ENCODE results near the gene CCDC47. TPM values are rescaled to one million over a fixed set of nuclear protein-coding genes. Genes with fewer than 3 reads are reported as not detected.

The CCDC47 gene
- total RNA-seq, 1 donor from 2014 or later = 90.1 TPM

DNA sequence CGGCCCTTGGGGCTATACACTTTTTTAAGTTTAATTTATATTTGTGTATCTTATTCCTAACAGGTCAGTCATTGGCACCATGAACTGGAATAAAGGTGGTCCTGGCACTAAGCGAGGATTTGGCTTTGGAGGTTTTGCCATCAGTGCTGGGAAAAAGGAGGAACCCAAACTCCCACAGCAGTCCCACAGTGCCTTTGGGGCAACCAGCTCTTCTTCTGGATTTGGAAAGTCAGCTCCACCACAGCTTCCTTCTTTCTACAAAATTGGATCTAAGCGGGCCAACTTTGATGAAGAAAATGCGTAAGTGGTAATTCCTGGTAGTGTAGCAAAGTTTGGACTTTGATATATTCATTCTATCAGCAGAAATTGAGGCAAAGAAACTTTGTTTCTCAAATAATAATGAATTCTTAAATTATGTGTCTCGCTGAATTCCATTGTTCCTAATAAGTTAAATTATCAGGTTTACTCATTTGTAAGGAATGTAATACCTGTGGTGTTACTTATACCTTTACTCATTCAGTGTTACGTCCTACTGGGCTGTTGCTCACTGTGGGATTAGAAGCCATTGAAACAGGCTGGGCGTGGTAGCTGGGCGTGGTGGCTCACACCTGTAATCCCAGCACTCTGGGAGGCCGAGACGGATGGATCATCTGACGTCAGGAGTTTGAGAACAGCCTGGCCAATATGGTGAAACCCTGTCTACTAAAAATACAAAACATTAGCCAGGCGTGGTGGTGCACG, 13.7 kb upstream of the CCDC47 start:
- no peak for DNase-seq
- intact Hi-C loops (cut with micrococcal nuclease) = no loop called here
- no peak for ATAC-seq

GRCh38 chr17:63786117-63786516, 12.7 kb upstream of the CCDC47 start:
- ATAC-seq (no peak), DNase-seq (no peak)
- intact Hi-C loops (cut with micrococcal nuclease) = no loop called here

GRCh38 chr17:63785556-63785955, 12.2 kb upstream of the CCDC47 start:
- intact Hi-C loops (cut with micrococcal nuclease) = no loop called here
- ATAC-seq = no peak
- no peak for DNase-seq

DNA sequence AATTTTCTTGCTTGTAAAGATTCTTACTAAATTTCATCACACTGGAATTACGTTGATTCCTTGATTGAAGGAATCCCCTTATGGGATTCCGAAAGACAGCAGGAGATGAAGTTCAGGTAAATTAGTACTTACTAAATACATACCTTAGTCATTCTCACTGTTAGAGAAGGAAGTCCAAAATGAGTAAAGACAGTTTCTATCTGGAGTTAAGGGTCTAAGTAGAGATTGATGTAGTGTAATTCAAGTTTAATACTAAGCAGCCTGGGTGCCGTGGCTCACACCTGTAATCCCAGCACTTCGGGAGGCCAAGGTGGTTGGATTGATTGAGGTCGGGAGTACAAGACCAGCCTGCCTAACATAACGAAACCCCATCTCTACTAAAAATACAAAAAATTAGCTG, 10.1 kb upstream of the CCDC47 start:
- ATAC-seq (no peak), DNase-seq (no peak)
- intact Hi-C loops (cut with micrococcal nuclease) = no loop called here

DNA sequence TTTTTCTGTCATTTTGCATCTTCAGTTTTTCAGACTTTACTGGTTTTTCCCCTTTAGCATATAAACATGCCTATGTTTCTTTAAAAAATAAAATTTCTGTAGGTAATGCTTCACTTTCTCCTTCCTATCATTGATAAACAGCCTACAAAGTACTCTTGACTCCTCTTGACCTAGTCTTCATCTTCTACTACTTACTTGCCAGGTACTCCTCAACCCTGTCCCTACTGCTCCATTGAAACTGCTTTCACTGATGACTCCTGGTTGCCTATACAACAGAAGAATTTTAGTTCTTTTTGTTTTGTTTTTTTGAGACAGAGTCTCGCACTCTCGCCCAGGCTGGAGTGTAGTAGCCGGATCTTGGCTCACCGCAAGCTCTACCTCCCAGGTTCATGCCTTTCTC, 7.5 kb upstream of the CCDC47 start:
- no peak for DNase-seq
- no peak for ATAC-seq
- intact Hi-C loops (cut with micrococcal nuclease) = no loop called here

DNA sequence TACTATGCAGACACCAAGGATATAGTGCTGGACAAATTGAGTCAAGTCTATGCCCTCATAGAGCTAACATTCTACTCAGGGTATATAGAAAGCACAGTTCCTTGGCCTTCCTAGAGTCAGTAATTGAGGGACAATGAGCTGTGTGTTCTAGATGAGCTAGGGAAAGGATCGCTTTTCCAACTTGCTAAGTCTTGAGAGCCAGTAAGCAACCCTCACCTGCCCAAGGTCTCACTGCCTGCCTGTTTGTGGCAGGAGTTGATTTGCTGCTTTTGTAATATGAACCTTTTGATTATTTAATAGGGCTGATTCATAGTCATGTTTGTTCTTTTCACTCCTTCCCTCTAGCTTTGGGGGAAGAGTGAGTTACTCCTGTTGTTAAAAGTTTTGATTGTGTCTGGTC, 7.1 kb upstream of the CCDC47 start:
- DNase-seq (no peak), ATAC-seq (no peak)
- intact Hi-C loops (cut with micrococcal nuclease) = no loop called here

DNA sequence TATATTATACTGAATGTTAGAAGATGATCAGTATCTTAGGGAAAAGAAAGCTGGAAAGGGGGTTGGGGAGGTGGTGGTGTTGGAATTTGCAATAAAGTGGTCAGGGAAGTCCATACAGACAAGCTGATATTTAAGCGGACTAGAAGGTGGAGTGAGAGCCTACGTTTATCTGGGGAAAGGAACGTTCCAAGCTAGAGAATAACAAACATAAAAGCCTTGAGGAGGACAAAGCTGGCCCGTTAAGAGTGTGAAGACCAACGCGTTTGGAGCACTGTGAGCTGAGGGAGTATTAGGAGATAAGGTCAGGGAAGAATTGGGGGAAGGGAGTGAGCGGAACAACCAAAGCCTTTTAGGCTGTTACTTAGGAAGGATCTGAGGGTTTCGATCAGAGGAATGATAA, 2.0 kb upstream of the CCDC47 start:
- no peak for ATAC-seq
- intact Hi-C loops (cut with micrococcal nuclease) = no loop called here
- no peak for DNase-seq

GRCh38 chr17:63774969-63775265, 1.5 kb upstream of the CCDC47 start:
- ATAC-seq (no peak), DNase-seq (no peak)
- intact Hi-C loops (cut with micrococcal nuclease) = no loop called here

GRCh38 chr17:63774141-63774968, 958 bp upstream of the CCDC47 start, which contains the start of gene DDX42:
TSS of gene DDX42 (plus strand) at chr17:63774170. CDS start at chr17:63787050, 12,880 bp downstream.
- intact Hi-C loops (cut with micrococcal nuclease) = no loop called here
- ATAC-seq (peak; percentile 14), DNase-seq (peak; percentile 91)

- intact Hi-C loops (cut with micrococcal nuclease) = no loop called here
- ATAC-seq = no peak
- no peak for DNase-seq
Observed at GRCh38 chr17:63772801-63773271, 561 bp downstream of the CCDC47 start.

DNA sequence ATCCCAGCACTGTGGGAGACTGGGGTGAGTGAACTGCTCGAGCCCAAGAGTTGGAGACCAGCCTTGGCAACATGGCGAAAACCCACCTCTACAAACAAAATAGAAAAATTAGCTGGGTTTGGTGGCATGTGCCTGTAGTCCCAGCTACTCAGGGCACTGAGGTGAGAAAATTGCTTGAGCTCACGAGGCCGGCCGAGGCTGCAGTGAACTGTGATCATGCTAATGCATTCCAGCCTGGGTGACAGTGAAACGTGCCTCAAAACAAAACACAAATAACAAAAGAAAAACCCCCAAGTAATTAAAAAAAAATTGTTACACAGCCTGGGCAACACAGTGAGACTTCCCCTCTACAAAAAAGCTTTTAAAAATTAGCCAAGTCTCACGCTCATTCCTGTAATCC, 5.0 kb downstream of the CCDC47 start:
- no peak for ATAC-seq
- intact Hi-C loops (cut with micrococcal nuclease) = no loop called here
- no peak for DNase-seq

DNA sequence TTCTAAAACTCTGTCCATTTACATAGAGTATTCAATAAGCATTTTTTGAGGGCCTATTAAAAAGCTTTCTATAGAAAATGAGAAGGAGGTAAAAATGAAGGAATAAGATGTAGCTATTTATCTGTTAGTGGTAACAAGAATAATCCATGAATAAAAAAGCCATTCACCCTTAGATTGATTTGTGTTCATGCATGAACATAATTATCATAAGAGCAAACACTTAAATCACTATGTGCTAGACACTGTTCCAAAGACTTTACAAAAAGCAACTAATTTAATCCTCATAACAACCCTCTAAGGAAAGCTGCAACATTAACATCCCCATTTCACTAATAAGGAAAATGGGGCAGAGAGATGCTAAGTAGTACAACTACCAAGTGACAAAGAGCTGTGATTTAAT, 6.6 kb downstream of the CCDC47 start:
- no peak for ATAC-seq
- no peak for DNase-seq
- intact Hi-C loops (cut with micrococcal nuclease) = no loop called here

GRCh38 chr17:63764716-63765115, 8.7 kb downstream of the CCDC47 start:
- ATAC-seq (no peak), DNase-seq (no peak)
- intact Hi-C loops (cut with micrococcal nuclease) = no loop called here

DNA sequence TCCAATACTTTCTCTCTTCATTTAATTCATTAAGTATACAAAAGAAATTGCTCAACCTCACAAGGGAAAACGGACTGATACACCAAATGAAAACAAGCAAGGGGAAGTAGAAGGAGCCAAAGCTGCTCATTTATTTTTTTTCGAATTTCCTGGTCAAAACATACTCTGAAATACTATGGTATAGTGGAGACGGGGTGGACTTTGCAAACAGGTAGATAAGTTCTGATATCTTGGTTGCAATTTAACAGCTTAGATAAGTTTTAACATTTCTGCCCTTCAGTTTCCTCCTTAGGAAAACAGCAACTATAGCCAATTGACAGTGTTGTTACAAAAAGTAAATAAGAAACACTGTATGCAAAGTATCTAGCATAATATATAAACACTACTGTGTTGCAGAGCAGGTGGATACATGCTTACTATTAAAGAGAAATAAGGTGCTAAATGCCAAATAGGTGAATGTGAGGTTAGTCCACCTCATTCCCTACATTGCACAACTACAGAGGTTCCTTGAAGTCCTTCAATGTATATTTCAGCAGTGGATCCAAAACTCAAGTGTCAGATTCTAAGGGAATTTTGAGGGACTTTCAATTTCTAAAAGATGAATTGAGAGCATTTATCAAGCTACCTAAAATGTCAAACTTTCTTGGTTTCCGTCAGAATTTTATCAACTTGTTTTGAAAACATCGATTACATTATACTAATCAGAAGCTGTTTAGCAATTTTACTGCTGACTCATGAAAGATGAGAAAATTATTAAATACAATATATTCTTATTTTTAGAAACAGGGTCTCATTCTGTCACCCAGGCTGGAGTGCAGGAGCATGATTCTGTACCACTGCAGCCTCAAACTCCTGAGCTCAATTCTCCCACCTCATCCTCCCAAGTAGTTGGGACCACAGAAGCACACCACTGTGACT, 11.0 kb downstream of the CCDC47 start:
- intact Hi-C loops (cut with micrococcal nuclease) = no loop called here
- DNase-seq (no peak), ATAC-seq (no peak)

DNA sequence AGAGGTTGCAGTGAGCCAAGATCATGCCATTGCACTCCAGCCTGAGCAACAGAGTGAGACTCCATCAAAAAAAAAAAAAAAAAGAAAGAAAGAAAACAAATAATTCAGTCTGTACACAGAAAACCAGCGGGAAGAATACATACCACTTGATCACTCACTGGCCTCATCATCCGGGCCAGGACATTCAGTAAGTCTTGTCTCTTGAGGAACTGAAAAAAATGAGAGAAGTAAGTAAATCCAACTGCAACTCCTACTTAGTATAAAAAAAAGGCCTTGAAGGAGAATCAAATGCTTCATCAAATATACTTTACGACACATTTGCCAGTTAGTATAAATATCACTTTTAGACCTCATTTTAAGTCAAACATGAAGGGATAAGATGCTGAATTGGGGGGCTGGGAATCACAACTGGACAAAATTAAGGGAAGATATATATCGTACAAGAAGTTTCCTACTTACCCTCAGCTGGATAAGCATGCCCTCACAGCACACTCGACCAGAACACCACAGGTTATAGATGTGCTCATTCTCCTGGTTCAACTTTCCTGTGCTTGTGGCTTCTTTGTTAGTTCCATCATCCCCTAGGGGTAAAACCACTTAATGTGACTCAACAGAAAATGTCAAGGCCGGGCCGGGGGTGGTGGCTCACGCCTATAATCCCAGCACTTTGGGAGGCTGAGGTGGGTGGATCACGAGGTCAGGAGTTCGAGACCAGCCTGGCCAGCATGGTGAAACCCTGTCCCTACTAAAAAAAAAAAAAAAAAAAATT, 12.4 kb downstream of the CCDC47 start:
- ATAC-seq (no peak), DNase-seq (no peak)
- intact Hi-C loops (cut with micrococcal nuclease) = no loop called here

DNA sequence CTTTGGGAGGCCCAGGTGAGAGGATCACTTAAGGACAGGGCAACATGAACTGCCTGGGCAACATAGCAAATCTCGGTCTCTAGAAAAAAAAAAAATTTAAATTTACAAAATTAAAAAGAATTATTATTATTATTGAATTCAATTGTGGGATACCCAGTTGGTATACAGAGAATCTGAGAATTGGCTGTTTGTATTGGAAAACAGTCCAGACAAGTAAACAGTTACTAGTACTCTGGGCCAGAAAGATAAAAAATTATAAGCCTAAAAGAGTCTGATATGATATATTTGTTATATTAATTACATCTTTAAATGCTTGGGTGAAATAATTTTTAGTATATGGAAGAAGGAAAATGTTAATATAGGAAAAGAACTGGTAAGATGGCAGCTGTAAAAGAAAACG, 15.0 kb downstream of the CCDC47 start:
- ATAC-seq = no peak
- intact Hi-C loops (cut with micrococcal nuclease) = no loop called here
- DNase-seq = no peak

DNA sequence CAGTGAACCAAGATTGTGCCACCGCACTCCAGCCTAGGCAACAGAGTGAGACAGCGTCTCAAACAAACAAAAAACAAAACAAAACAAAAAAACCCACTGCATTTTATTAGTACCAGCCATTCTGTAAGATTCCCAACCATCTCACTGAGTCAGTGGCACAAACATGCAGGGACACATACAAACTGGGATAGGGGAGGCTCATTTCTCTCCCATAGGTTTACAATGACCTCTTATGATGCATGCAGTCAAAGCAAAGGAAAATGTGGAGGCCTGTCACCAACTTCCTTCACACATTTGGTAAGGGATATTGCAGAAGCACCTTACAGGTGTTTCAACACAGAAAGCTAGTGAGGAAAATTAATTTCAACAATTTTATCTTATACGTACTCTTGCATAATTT, 19.4 kb downstream of the CCDC47 start:
- DNase-seq = no peak
- ATAC-seq = no peak
- intact Hi-C loops (cut with micrococcal nuclease) = no loop called here

GRCh38 chr17:63753215-63753614, 20.2 kb downstream of the CCDC47 start:
- no peak for DNase-seq
- intact Hi-C loops (cut with micrococcal nuclease) = no loop called here
- no peak for ATAC-seq

GRCh38 chr17:63752707-63753106, 20.7 kb downstream of the CCDC47 start:
- ATAC-seq = no peak
- intact Hi-C loops (cut with micrococcal nuclease) = no loop called here
- DNase-seq = no peak
